MG63 (cell line): ENCODE measurements around the gene CHCHD3. TPM values are rescaled to one million over a fixed set of nuclear protein-coding genes. Genes with fewer than 3 reads are reported as not detected.
A peak's percentile ranks its signal among the peaks of the same experiment; 100 is the strongest.
"Not testable (repeated sequence)": the region's sequence is repeated elsewhere in the genome, so short reads cannot be mapped to it uniquely, and the experiment has no call there.

Experiments used
- DNase-seq: peaks from one replicate; pipeline ENCODE4 v3.0.0-alpha.2; 2020
- H3K27me3 ChIP-seq: fragments of 250-450 bp; sonication (Bioruptor Pico); 2 replicates; pipeline ENCODE4 v1.5.1; 2020; ENCODE audit warnings: mild to moderate bottlenecking, moderate library complexity
- H3K36me3 ChIP-seq: fragments of 250-450 bp; sonication (Bioruptor Pico); 2 replicates; pipeline ENCODE4 v1.5.1; 2020; ENCODE audit warnings: mild to moderate bottlenecking, moderate library complexity
- H3K4me3 ChIP-seq: fragments of 250-450 bp; sonication (Bioruptor Pico); 2 replicates; pipeline ENCODE4 v1.5.1; 2020; ENCODE audit warnings: mild to moderate bottlenecking, moderate library complexity
- H3K9me3 ChIP-seq: fragments of 250-450 bp; sonication (Bioruptor Pico); 2 replicates; pipeline ENCODE4 v1.5.1; 2020; ENCODE audit warnings: mild to moderate bottlenecking, moderate library complexity
- total RNA-seq: library from RNA; depleted of rRNA; stranded (reverse); fragments of >200 nt; shearing (Covaris generic); gene quantifications from 2 replicates; pipeline ENCODE4 v1.2.3, GENCODE V29; 2014; ENCODE audit warnings: low replicate concordance

The CHCHD3 gene
- total RNA-seq, 1 experiment from 2014 or later, result 94.7 TPM

GRCh38 chr7:133054162-133054840, 27.6 kb downstream of the CHCHD3 start:
- H3K27me3 ChIP-seq, result no peaks in the 10 kb centered on the region
- H3K9me3 ChIP-seq, result no peaks in the 10 kb centered on the region
- no peak for DNase-seq
- H3K4me3 ChIP-seq, result no peak overlapping the region
- H3K36me3 ChIP-seq, result no peaks in the 10 kb centered on the region

DNA sequence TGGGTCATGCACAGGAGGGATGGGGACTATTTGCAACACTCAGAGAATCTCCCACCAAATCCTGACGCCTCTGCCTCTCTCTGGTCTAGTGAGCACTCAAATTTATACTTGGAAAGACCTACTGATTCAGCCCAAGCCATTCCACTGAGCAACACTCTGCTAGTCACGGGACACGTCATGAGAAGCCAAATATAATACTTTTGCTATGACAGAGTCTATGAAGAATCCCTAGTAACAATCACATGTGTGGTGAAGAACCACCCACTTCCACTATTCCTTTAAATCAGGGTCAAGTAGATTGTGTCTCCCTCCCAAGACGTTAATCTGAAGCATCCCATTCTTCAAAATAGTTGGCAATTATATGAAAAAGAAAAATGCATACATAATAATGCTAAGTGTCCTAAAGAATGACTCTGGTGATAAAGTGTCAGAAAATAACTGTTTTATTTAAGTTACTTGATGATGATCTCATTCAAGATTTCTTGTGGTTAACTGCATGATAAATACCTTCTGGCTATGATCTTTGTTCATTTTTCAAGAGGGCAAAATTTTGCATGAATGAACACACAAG, 28.5 kb downstream of the CHCHD3 start:
- no peaks in the 10 kb centered on the region for H3K9me3 ChIP-seq
- no peaks in the 10 kb centered on the region for H3K27me3 ChIP-seq
- H3K4me3 ChIP-seq, result no peak overlapping the region
- H3K36me3 ChIP-seq, result no peaks in the 10 kb centered on the region
- DNase-seq, result peak; percentile 66

DNA sequence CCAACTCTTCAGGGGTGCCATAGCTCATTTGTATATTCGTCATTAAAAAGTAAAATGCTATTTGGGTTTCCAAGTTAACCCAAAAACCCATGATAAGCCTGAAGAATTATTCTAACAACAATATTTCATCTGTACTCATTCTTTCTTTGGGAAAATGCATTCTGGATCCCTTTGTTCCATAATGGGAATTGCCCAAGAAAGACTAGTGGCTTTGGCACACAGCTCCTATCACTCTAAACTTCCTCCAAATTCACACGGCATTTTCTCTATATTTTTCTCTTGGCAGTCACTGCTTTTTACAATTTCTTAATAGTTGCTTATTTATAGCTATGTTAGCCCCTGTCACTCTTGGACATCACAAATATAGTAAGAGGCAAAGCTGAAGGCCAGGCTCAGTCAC, 29.1 kb downstream of the CHCHD3 start:
- Histone ChIP-seq H3K27me3 (no peaks in the 10 kb centered on the region), H3K9me3 (no peaks in the 10 kb centered on the region), H3K36me3 (no peaks in the 10 kb centered on the region), H3K4me3 (no peak overlapping the region)
- no peak for DNase-seq

- Histone ChIP-seq H3K27me3 (no peaks in the 10 kb centered on the region), H3K9me3 (no peaks in the 10 kb centered on the region), H3K36me3 (no peaks in the 10 kb centered on the region), H3K4me3 (no peak overlapping the region)
- DNase-seq, result peak; percentile 42
Observed at GRCh38 chr7:133052401-133052756, 29.5 kb downstream of the CHCHD3 start.

DNA sequence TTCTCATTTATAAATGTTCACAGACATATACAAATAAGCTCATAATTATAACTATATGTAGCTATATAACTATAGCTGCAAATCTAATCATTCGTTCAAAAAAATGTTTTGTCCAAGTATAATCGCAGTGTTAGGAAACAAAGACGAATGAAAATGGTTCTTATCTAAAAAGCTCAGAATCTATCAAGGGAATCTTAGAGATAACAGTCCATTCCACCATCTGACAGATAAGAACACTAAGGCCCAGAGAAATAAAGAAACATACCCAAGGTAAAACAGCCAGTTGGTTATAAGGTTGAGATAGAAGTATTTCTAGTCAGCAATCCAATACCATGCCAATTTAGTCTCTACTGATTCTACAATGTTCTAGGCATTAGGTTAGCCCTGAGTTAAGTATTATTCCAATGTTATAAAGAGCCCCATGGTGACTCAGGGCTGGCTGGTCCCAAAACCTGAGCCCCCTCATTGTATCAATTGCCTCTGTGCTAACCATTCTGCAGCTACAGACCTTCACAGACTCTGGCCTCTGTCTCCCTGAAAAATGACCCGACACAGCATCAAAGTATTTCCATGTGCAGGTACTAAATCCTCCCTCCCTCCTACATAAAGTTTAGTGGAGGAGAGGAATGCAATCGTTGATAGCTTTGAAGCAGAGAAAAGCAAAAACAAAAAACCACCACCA, 30.0 kb downstream of the CHCHD3 start:
- Histone ChIP-seq H3K4me3 (no peak overlapping the region), H3K27me3 (no peaks in the 10 kb centered on the region), H3K9me3 (no peaks in the 10 kb centered on the region), H3K36me3 (no peaks in the 10 kb centered on the region)
- DNase-seq, result no peak

GRCh38 chr7:133051066-133051465, 30.8 kb downstream of the CHCHD3 start:
- peak; percentile 14 for DNase-seq
- H3K27me3 ChIP-seq, result no peaks in the 10 kb centered on the region
- H3K4me3 ChIP-seq, result no peak overlapping the region
- H3K9me3 ChIP-seq, result no peaks in the 10 kb centered on the region
- no peaks in the 10 kb centered on the region for H3K36me3 ChIP-seq

DNA sequence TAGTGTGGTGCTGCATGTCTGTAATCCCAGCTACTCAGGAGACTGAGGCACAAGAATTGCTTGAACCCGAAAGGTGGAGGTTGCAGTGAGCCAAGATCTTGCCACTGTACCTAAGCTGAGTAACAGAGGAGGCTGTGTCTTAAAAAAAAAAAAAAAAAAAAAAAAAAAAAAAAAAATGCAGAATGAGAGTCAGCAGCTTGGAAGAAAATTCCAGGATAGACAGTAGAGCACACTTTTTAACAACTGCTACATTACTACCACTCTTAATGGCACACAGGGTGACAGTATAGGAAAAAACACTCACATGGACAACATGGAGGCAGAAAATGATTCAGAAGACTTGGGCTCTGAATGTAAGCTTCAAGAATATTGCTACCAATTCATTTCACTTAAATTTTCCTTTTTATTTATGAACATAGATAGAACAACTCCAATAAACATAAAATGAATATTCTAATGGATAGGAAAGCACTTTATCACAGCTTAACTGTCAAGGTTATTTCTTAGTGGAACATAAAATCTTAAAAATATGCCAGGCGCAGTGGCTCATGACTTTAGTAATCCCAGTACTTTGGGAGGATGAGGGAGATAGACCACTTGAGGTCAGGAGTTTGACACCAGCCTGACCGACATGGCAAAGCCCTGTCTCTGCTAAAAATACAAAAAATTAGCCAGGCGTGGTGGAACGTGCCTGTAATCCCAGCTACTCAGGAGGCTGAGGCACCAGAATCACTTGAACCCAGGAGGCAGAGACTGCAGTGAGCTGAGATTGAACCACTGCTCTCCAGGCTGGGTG, 31.5 kb downstream of the CHCHD3 start:
- no peak overlapping the region for H3K4me3 ChIP-seq
- no peaks in the 10 kb centered on the region for H3K9me3 ChIP-seq
- no peaks in the 10 kb centered on the region for H3K36me3 ChIP-seq
- no peaks in the 10 kb centered on the region for H3K27me3 ChIP-seq
- no peak for DNase-seq

GRCh38 chr7:133048589-133048988, 33.3 kb downstream of the CHCHD3 start:
- H3K9me3 ChIP-seq, result no peaks in the 10 kb centered on the region
- no peak for DNase-seq
- H3K36me3 ChIP-seq, result no peaks in the 10 kb centered on the region
- no peak overlapping the region for H3K4me3 ChIP-seq
- H3K27me3 ChIP-seq, result no peaks in the 10 kb centered on the region

GRCh38 chr7:133047321-133047720, 34.6 kb downstream of the CHCHD3 start:
- no peaks in the 10 kb centered on the region for H3K36me3 ChIP-seq
- DNase-seq, result no peak
- H3K9me3 ChIP-seq, result no peaks in the 10 kb centered on the region
- H3K27me3 ChIP-seq, result no peaks in the 10 kb centered on the region
- no peak overlapping the region for H3K4me3 ChIP-seq

- no peak for DNase-seq
- Histone ChIP-seq H3K9me3 (no peaks in the 10 kb centered on the region), H3K4me3 (no peak overlapping the region), H3K36me3 (no peaks in the 10 kb centered on the region), H3K27me3 (no peaks in the 10 kb centered on the region)
Observed at GRCh38 chr7:133044722-133045473, 37.0 kb downstream of the CHCHD3 start.

GRCh38 chr7:133040674-133041073, 41.2 kb downstream of the CHCHD3 start:
- Histone ChIP-seq H3K9me3 (no peaks in the 10 kb centered on the region), H3K36me3 (no peaks in the 10 kb centered on the region), H3K27me3 (no peaks in the 10 kb centered on the region), H3K4me3 (no peak overlapping the region)
- no peak for DNase-seq

- no peak overlapping the region for H3K4me3 ChIP-seq
- no peaks in the 10 kb centered on the region for H3K9me3 ChIP-seq
- no peaks in the 10 kb centered on the region for H3K36me3 ChIP-seq
- no peaks in the 10 kb centered on the region for H3K27me3 ChIP-seq
- no peak for DNase-seq
Observed at GRCh38 chr7:133040178-133040577, 41.7 kb downstream of the CHCHD3 start.

DNA sequence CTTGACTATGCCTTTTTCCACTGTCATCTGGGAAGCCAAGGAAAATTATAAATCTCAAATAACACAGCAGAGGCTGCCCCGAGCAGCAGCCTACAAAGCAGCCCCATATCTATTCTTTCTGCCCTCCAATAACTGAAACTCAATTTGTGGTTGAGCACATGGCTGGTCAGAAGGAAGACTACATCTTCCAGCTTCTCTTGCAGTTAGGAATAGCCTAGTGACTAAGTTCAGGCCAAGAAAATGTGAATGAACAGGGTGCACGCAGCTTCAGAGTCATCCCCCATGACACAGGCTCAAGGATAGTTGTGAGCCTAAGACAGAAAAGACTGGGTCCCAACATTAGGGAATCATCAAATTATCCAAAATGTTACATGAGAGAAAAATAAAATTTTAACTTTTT, 42.3 kb downstream of the CHCHD3 start:
- H3K36me3 ChIP-seq, result no peaks in the 10 kb centered on the region
- H3K9me3 ChIP-seq, result no peaks in the 10 kb centered on the region
- no peak for DNase-seq
- no peaks in the 10 kb centered on the region for H3K27me3 ChIP-seq
- no peak overlapping the region for H3K4me3 ChIP-seq

DNA sequence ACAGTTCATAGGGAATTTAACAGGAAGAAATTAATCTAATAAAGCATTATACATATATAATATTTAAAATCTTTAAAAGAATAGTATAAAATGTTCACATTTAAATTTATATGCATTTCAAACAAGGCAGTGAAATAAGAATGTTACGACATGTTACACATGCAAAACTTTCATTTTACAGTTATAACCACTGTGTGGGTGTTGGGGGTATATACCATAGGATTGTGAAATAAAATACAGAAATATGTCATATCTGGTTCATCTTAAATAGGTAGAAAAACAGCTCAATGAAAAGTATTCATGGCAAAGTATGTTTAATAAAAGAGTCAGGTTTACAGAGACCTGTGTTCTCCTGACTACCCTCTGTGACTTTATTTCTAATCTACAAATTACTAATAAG, 45.6 kb downstream of the CHCHD3 start:
- no peaks in the 10 kb centered on the region for H3K36me3 ChIP-seq
- H3K4me3 ChIP-seq, result no peak overlapping the region
- DNase-seq, result no peak
- no peaks in the 10 kb centered on the region for H3K27me3 ChIP-seq
- H3K9me3 ChIP-seq, result no peaks in the 10 kb centered on the region

DNA sequence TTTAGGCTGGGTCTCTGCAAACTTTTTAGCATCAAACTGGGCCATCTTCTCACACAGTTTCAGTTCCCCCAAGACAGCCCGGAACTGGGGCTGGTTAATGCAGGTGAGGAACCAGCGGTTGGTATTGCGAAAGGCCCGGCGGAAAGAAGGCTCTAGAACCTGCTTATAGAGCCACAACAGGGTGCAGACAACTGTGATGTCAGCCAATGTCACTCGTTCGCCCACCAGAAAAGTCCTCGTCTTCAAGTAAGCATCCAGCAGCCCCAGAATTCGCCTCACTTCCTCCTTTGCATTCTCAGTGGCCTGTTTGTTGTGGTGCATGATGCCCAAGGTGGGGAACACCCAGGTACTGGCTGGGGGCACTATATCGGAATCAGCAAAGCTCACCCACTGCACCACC, 46.6 kb downstream of the CHCHD3 start:
- H3K36me3 ChIP-seq, DNase-seq, H3K9me3 ChIP-seq, H3K27me3 ChIP-seq, H3K4me3 ChIP-seq: not testable (repeated sequence)

DNA sequence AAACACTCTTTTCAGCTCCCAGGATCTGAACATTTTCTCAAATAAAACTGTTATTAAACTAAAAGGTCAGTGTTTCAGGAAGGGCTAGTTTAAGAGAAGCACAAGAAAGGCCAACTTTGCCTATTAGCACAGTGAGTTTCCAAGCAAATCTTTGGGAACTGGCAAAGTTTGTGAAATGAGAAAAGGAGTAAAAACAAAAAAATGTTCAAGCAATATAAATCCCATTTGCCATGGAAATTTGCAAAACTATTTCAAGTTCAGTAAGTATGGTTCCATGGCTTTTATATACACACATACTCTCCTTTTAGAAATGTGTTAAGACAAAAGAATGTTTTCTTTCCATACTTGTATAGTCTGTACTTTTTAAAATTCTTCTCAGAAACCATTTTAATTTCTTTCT, 51.5 kb downstream of the CHCHD3 start:
- DNase-seq, result no peak
- Histone ChIP-seq H3K9me3 (no peaks in the 10 kb centered on the region), H3K36me3 (no peaks in the 10 kb centered on the region), H3K4me3 (no peak overlapping the region), H3K27me3 (no peaks in the 10 kb centered on the region)

- Histone ChIP-seq H3K9me3 (no peaks in the 10 kb centered on the region), H3K36me3 (no peaks in the 10 kb centered on the region), H3K27me3 (no peaks in the 10 kb centered on the region), H3K4me3 (no peak overlapping the region)
- no peak for DNase-seq
Observed at GRCh38 chr7:133029463-133029862, 52.4 kb downstream of the CHCHD3 start.
